GM23338 (cell line): Measurements from ENCODE around the gene MICB. TPM values are rescaled to one million over a fixed set of nuclear protein-coding genes. Genes with fewer than 3 reads are reported as not detected.

Source experiments
- ATAC-seq: fragments of 200-7000 bp; cut with Tn5 transposase; 3 replicates; pipeline ENCODE4 v1.9.1; 2020
- DNase-seq: peaks from one replicate; pipeline ENCODE4 v3.0.0-alpha.2; 2015; ENCODE audit warnings: low spot score
- H2AFZ ChIP-seq: fragments of 200-600 bp; sonication (generic); 2 replicates; pipeline ENCODE4 v1.8.0; 2016; ENCODE audit warnings: antibody characterized with exemption, mild to moderate bottlenecking, moderate library complexity
- H3F3A ChIP-seq: fragments of 200-600 bp; sonication (generic); replicated peaks from 2 replicates; pipeline ENCODE4 v1.8.0; 2017; ENCODE audit warnings: antibody characterized with exemption, mixed run types, low read depth
- H3K27ac ChIP-seq: fragments of 200-600 bp; sonication (generic); 2 replicates; pipeline ENCODE4 v1.6.1; 2016; ENCODE audit warnings: low read depth
- H3K27me3 ChIP-seq: fragments of 200-600 bp; sonication (generic); 2 replicates; pipeline ENCODE4 v1.8.0; 2016; ENCODE audit warnings: mild to moderate bottlenecking, mixed run types, moderate library complexity; ENCODE audit not compliant: insufficient read depth
- H3K36me3 ChIP-seq: fragments of 200-600 bp; sonication (generic); 2 replicates; pipeline ENCODE4 v1.8.0; 2016; ENCODE audit warnings: mild to moderate bottlenecking; ENCODE audit not compliant: insufficient read depth
- H3K4me1 ChIP-seq: fragments of 200-600 bp; sonication (generic); 2 replicates; pipeline ENCODE4 v1.8.0; 2016; ENCODE audit warnings: mild to moderate bottlenecking, moderate library complexity; ENCODE audit not compliant: insufficient read depth
- H3K4me2 ChIP-seq: fragments of 200-600 bp; sonication (generic); 2 replicates; pipeline ENCODE4 v1.7.1; 2017; ENCODE audit warnings: mixed run types
- H3K4me3 ChIP-seq: fragments of 200-600 bp; sonication (generic); 2 replicates; pipeline ENCODE4 v1.6.1; 2016; ENCODE audit warnings: mixed run types
- H3K79me2 ChIP-seq: fragments of 200-600 bp; sonication (generic); replicated peaks from 2 replicates; pipeline ENCODE4 v1.8.0; 2017; ENCODE audit warnings: mild to moderate bottlenecking; ENCODE audit not compliant: insufficient read depth
- H3K9me2 ChIP-seq: fragments of 200-600 bp; sonication (generic); 2 replicates; pipeline ENCODE4 v1.8.0; 2017; ENCODE audit not compliant: insufficient read depth
- H4K20me1 ChIP-seq: fragments of 200-600 bp; sonication (generic); replicated peaks from 2 replicates; pipeline ENCODE4 v1.8.0; 2017; ENCODE audit warnings: mild to moderate bottlenecking; ENCODE audit not compliant: insufficient read depth
- H3K27ac Mint-ChIP-seq: 2 replicates; pipeline ENCODE4 v1.8.0; 2020; ENCODE audit warnings: inconsistent platforms, mild to moderate bottlenecking, moderate library complexity, mixed read lengths
- H3K27me3 Mint-ChIP-seq: 3 replicates; pipeline ENCODE4 v1.8.0; 2022; ENCODE audit warnings: low read depth, mild to moderate bottlenecking, moderate library complexity, mixed read lengths, inconsistent platforms; ENCODE audit not compliant: insufficient read depth, poor library complexity
- H3K36me3 Mint-ChIP-seq: 3 replicates; pipeline ENCODE4 v1.8.0; 2021; ENCODE audit warnings: low read depth, mild to moderate bottlenecking, inconsistent platforms, moderate library complexity, mixed read lengths
- H3K4me1 Mint-ChIP-seq: 3 replicates; pipeline ENCODE4 v1.8.0; 2020; ENCODE audit warnings: mild to moderate bottlenecking, inconsistent platforms, mixed read lengths
- H3K4me3 Mint-ChIP-seq: 3 replicates; pipeline ENCODE4 v1.8.0; 2021; ENCODE audit warnings: moderate library complexity, mild to moderate bottlenecking, inconsistent platforms, mixed read lengths
- H3K9me3 Mint-ChIP-seq: 3 replicates; pipeline ENCODE4 v1.8.0; 2020; ENCODE audit warnings: moderate library complexity, mild to moderate bottlenecking, inconsistent platforms, mixed read lengths
- CREB1 ChIP-seq: fragments of 250-450 bp; sonication (Bioruptor Pico); IDR thresholded peaks from 2 replicates; pipeline ENCODE4 v1.5.0; 2020; ENCODE audit warnings: low read depth, mild to moderate bottlenecking, moderate library complexity
- CTCF ChIP-seq, 2 experiments: fragments of 200-600 bp in 1 of 2; sonication (generic) in 1 of 2; conservative IDR thresholded peaks; 2 replicates each; pipeline versions ENCODE4 v1.5.1 to v1.6.1; 2016 to 2017; ENCODE audit warnings: antibody characterized with exemption in 2 of 2, low read depth in 2 of 2, mild to moderate bottlenecking in 2 of 2, moderate library complexity in 1 of 2
- ETS1 ChIP-seq: IDR thresholded peaks from 2 replicates; pipeline ENCODE4 v1.6.1; 2016; ENCODE audit warnings: antibody characterized with exemption
- EZH2 ChIP-seq: fragments of 200-600 bp; sonication (generic); IDR thresholded peaks from one replicate; pipeline ENCODE4 v1.8.0; 2017; ENCODE audit warnings: antibody characterized with exemption, mild to moderate bottlenecking, low read depth; ENCODE audit not compliant: unreplicated experiment
- EZH2phosphoT487 ChIP-seq: fragments of 200-600 bp; sonication (generic); IDR thresholded peaks from one replicate; pipeline ENCODE4 v1.8.1; 2018; ENCODE audit warnings: antibody characterized with exemption; ENCODE audit not compliant: unreplicated experiment
- JUNB ChIP-seq: IDR thresholded peaks from one replicate; pipeline ENCODE4 v1.6.1; 2016; ENCODE audit warnings: antibody characterized with exemption; ENCODE audit not compliant: unreplicated experiment
- NANOG ChIP-seq: IDR thresholded peaks from 2 replicates; pipeline ENCODE4 v1.6.1; 2016; ENCODE audit warnings: antibody characterized with exemption, borderline replicate concordance
- POLR2AphosphoS5 ChIP-seq: IDR thresholded peaks from 2 replicates; pipeline ENCODE4 v1.6.1; 2016; ENCODE audit warnings: antibody characterized with exemption, low read depth
- REST ChIP-seq: IDR thresholded peaks from one replicate; pipeline ENCODE4 v1.6.1; 2018; ENCODE audit warnings: antibody characterized with exemption; ENCODE audit not compliant: unreplicated experiment
- STAT1 ChIP-seq: IDR thresholded peaks from one replicate; pipeline ENCODE4 v1.6.1; 2016; ENCODE audit warnings: antibody characterized with exemption; ENCODE audit not compliant: unreplicated experiment
- ZNF114 ChIP-seq: fragments of 250-450 bp; sonication (Bioruptor Pico); IDR thresholded peaks from 2 replicates; pipeline ENCODE4 v1.5.0; 2020; ENCODE audit warnings: mild to moderate bottlenecking, moderate library complexity
- ZNF331 ChIP-seq: fragments of 250-450 bp; sonication (Bioruptor Pico); IDR thresholded peaks from 2 replicates; pipeline ENCODE4 v1.5.0; 2020; ENCODE audit warnings: low read depth, mild to moderate bottlenecking, moderate library complexity
- ZNF462 ChIP-seq: fragments of 250-450 bp; sonication (Bioruptor Pico); IDR thresholded peaks from 2 replicates; pipeline ENCODE4 v1.5.0; 2020; ENCODE audit warnings: mild to moderate bottlenecking, moderate library complexity
- polyA plus RNA-seq: library from polyadenylated mRNA; unstranded; fragments of >200 nt; fragmentation: Nextera tagmentation; extraction: Ambion mirVana; gene quantifications from 2 replicates; pipeline ENCODE4 v1.2.1, GENCODE V29; 2016
- total RNA-seq: library from RNA; depleted of rRNA; stranded (reverse); fragments of >200 nt; shearing (Covaris generic); gene quantifications from 2 replicates; pipeline ENCODE4 v1.2.3, GENCODE V29; 2014

The MICB gene
- total and polyA plus RNA-seq, 2 experiments from 2014 or later: 9.2 to 23.8 TPM

GRCh38 chr6:31559958-31560696 lies 62.2 kb downstream of the MICB start:
- Histone ChIP-seq H2AFZ (no peak overlapping the region), H3K4me3 (no peak overlapping the region), H3K4me2 (no peak overlapping the region), H3K27ac (no peak overlapping the region), H3K4me1 (peaks cover 3% of the 10 kb centered on the region; the same call in 1 of the 2 replicates), H3K36me3 (no peaks in the 10 kb centered on the region), H3K9me2 (no peaks in the 10 kb centered on the region), H3F3A (0 out of 2 replicates have a peak, but pooled peaks cover 2% of the 10 kb centered on the region), H3K27me3 (no peaks in the 10 kb centered on the region), H3K79me2 (no peaks in the 10 kb centered on the region), H4K20me1 (no peaks in the 10 kb centered on the region)
- no peak overlapping the region; the same call in 2 of the 3 replicates for H3K4me3 Mint-ChIP-seq
- H3K27ac Mint-ChIP-seq: no peak overlapping the region
- H3K27me3 Mint-ChIP-seq: peaks cover 3% of the 10 kb centered on the region
- H3K4me1 Mint-ChIP-seq: peaks cover 18% of the 10 kb centered on the region
- DNase-seq (peak; percentile 15), ATAC-seq (peak; percentile 40; the same call in 2 of the 3 replicates)
- peaks cover 25% of the 10 kb centered on the region for H3K36me3 Mint-ChIP-seq
- TF ChIP-seq STAT1 (no peak), NANOG (no peak), CTCF (conservative IDR thresholded peaks at IDR 0.05; ENCODE audit: low read depth in 2 of 2) (no peak), CREB1 (CRISPR knock-in tag) (no peak), EZH2phosphoT487 (no peak), ZNF331 (CRISPR knock-in tag) (no peak), ETS1 (no peak), ZNF462 (CRISPR knock-in tag) (no peak), ZNF114 (no peak), REST (no peak), JUNB (no peak), POLR2AphosphoS5 (no peak), EZH2 (no peak)
- H3K9me3 Mint-ChIP-seq: no peaks in the 10 kb centered on the region; the same call in 2 of the 3 replicates
